ENCODE measurements around the gene HRC.
"Not testable (repeated sequence)": the region's sequence is repeated elsewhere in the genome, so short reads cannot be mapped to it uniquely, and the experiment has no call there.

HRC gene

GRCh38 chr19:49135686-49136085 lies 19.5 kb downstream of the HRC start:
- no peak for DNase-seq (ENCODE audit: low read depth, low spot score)

GRCh38 chr19:49133621-49134454 lies 21.4 kb downstream of the HRC start:
- no peak for DNase-seq (ENCODE audit: low read depth, low spot score)

DNA sequence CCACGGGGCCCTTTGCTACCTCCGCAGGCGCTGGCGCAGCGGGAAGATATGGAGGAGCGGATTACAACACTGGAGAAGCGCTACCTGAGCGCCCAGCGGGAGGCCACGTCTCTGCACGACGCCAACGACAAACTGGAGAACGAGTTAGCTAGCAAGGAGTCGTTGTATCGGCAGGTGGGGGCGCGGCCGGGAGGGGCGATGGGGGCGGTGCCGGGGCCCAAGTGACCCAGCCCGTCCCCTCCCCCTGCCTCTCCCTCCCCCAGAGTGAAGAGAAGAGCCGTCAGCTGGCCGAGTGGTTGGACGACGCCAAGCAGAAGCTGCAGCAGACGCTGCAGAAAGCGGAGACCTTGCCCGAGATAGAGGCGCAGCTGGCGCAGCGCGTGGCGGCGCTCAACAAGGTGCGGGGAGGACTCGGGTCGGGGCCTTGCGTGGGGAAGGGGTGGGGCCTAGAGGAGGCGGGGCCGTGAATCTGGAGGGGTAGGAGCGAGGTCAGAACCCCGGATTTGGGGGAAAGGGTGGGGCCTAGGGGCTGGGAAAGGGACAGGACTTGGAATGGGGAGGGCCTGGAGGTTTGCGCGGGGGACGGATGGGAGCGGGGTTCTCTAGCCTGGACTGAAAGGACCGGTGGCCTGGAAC lies 22.1 kb downstream of the HRC start:
- DNase-seq (ENCODE audit: low read depth, low spot score), result no peak

DNA sequence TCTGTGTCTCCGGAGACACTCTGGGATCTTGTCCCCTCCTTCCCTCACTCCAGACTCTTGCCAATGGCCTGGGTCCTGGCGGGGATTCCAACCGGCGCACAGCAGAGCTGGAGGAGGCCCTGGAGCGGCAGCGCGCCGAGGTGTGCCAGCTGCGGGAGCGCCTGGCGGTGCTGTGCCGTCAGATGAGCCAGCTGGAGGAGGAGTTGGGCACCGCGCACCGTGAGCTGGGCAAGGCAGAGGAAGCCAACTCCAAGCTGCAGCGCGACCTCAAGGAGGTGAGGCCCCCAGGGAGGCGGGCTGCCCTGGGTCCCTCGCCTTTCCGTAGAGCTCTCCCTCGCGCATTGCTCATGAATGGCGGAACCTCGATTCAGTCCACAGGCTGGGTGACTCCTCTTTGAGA lies 24.9 kb downstream of the HRC start:
- no peak for DNase-seq (ENCODE audit: low read depth, low spot score)

DNA sequence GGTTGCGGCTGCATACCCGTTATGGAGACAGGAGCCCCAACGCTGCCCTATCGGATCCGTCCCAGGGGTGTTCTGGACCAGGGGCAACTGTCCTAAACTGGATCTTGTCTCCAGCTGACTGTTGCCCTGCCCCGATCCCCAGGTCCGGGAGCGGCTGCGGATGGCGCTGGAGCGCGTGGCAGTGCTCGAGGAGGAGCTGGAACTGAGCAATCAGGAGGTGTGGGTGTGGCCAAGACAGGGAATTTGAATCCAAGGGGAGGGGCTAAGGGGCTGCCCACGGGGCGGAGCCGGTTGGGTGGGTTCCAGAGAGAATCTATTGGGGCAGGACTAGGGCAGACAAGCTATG lies 26.0 kb downstream of the HRC start:
- DNase-seq (ENCODE audit: low read depth, low spot score), result no peak

DNA sequence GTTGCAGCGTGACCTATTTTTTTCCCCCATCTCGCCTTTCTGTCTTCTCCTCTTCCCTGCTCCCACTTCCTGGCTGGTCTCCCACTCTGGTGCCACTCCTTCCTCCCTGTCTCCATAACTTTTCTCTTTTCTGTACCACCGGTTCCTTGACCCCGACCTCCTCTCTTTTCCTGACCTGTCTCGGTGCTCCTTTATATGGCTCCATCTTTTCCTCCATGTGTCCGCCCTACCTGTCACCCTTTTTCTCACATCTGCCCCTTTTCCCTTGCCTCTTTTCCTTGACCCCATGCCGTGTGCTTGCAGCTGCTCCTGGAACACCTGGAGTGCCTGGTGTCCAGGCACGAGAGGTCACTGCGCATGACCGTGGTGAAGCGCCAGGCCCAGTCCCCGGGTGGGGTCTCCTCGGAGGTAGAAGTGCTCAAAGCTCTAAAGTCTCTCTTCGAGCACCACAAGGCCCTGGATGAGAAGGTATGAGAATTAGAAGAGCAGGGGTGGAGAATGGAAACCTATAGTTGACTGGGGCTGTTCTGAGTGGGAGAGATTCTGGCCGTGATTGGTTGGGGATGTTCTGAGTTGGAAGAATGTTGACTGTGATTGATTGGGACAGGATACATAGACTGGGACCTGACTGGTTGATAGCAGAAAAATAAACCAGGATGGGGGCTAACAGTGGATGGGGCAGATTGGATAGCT lies 26.5 kb downstream of the HRC start:
- no peak for DNase-seq (ENCODE audit: low read depth, low spot score)

GRCh38 chr19:49127674-49128544 lies 27.3 kb downstream of the HRC start:
- DNase-seq (ENCODE audit: low read depth, low spot score), result no peak

GRCh38 chr19:49127225-49127624 lies 28.0 kb downstream of the HRC start:
- DNase-seq (ENCODE audit: low read depth, low spot score), result not testable (repeated sequence)

GRCh38 chr19:49126575-49126974 lies 28.6 kb downstream of the HRC start:
- no peak for DNase-seq (ENCODE audit: low read depth, low spot score)

- DNase-seq (ENCODE audit: low read depth, low spot score), result no peak
These were observed 30.0 kb downstream of the HRC start for GRCh38 chr19:49125025-49125731.

DNA sequence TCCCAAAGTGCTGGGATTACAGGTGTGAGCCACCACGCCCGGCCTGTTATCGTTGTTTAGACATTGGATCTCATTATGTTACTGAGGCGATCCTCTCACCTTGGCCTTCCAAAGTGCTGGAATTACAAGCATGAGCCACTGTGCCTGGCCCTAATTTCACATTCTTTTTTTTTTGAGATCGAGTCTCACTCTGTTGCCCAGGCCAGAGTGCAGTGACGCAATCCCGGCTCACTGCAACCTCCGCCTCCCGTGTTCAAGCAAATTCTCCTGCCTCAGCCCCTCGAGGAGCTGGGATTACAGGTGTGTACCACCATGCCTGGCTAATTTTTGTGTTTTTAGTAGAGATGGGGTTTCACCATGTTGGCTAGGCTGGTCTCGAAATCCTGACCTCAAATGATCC lies 31.9 kb downstream of the HRC start:
- not testable (repeated sequence) for DNase-seq (ENCODE audit: low read depth, low spot score)

- DNase-seq (ENCODE audit: low read depth, low spot score), result not testable (repeated sequence)
These were observed 33.4 kb downstream of the HRC start for GRCh38 chr19:49121841-49122240.

GRCh38 chr19:49120868-49121267 lies 34.3 kb downstream of the HRC start:
- no peak for DNase-seq (ENCODE audit: low read depth, low spot score)

DNA sequence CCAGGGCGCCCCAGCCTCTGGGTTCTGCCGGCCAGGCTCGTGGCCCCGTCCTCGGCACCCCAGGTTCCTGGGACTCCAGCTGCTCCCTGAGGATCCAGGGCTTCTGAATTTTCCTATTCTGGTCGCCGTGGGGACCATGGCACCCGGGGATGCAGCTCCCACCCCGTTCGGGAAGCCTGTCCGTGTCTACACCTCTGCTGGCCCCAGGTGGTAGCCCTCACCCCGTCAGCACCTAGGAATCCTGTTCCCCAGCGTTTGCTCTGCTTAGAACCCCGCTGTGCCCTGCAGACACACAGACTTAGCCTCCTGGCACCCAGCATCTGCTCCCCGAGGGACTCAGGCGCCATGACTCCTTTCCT lies 34.9 kb downstream of the HRC start:
- no peak for DNase-seq (ENCODE audit: low read depth, low spot score)

DNA sequence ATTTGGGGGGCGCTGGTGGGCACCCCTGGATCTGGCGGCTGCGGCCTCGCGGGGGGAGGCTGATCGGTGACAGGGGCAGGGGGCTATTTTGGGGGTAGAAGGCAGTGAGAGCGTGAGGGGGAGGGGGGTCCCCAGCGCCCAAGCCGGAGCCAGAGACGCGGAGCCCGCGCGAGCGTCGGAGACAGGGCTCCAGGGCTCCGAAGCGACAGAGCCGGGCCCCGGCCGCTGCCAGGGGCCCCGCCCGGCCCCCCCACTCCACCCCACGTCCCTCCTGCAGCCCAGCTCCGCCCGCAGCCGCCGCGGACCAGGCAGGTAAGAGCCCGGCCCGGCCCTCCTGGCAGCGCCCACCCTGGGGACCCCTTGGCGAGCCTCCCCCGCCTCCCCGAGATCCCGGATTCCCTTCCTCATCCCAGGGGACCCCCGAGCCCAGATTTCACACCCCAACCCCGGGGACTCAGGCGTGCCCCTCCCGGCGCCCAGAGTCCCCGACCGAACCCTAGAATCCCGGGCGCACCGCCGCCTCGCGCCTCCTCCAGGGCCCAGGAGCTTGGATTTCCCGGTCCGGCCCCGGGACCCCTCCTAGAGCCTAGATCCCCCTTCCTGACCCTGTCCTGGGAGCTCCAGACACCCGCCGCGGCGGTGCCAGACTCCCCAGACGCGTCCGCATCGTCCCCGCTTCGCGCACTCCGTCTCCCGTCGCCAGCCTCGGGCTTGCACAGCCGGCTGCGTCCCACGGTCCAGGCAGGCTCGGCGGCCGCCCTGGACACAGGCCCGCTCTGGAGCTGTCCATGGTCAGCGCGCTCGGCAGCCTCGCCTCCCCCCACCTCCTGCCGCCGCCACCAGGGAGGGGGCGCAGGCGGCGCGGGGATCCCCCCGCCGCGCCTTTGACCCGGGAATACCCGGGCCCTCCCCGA lies 35.5 kb downstream of the HRC start, which contains the start of gene PPFIA3:
Gene PPFIA3 (plus strand): TSS at position 134 of the 914 bp plus-strand sequence. CDS start 8,330 bp downstream, outside the sequence.
- no peak for DNase-seq (ENCODE audit: low read depth, low spot score)

DNA sequence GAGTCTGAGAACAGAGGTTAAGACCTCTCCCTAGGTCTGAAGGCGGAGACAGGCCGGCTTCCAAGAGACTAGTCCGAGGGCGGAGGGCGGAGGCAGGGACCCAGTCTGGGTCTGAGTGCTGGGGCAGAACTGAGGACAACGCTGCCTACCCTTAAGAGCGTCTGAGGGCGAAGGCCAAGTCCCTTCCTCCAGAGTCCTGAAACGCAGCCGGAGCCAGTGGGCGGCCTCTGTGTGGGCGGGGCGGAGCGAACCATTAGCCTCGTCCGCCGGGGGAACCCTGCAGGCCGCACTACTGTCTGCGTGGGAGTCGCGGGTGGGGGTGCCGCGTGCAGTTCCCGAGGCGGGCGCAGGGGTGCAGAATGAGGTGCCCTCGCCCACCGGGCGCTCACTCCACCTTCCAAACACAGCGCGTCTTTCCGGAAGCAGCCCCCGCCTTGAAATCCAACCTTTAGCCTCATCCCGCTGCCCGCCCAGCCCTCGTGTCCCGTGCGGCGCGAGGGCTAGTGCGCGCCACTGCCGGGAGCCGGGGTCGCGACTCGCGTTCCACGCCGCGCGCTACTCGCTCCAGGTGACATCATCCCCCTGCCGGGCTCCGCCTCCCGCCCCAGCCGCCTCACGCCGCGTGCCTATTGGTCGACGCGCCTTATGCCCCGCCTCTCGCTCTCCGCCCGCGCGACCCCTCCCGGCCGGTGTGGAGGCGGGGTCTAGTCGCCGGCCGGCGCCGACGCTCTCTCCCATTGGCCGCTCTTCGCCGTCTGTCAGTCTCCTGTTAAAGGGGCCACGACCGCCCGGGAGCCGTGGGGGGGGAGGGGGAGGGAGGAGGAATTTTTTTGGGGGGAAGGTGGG lies 36.4 kb downstream of the HRC start, which contains the start of gene C19orf73:
Gene C19orf73 (minus strand): TSS at position 579 of the 846 bp plus-strand sequence. CDS start 121 bp downstream, at position 458.
- no peak for DNase-seq (ENCODE audit: low read depth, low spot score)

GRCh38 chr19:49117677-49118564 lies 37.3 kb downstream of the HRC start:
- no peak for DNase-seq (ENCODE audit: low read depth, low spot score)

GRCh38 chr19:49116544-49116943 lies 38.7 kb downstream of the HRC start:
- DNase-seq (ENCODE audit: low read depth, low spot score), result no peak

Measured in iPS DF 19.7 (cell line).